Effector memory CD8-positive, alpha-beta T cell (primary cell): Measurements from ENCODE around the gene CIDEA.

Source experiments
- ATAC-seq: fragments of 150-1000 bp; cut with Tn5 transposase; replicated peaks from 2 replicates; pipeline ENCODE4 v1.10.0; 2021; ENCODE audit warnings: mild to moderate bottlenecking, moderate library complexity
- DNase-seq, 3 experiments: peaks; one replicate each; pipeline ENCODE4 v3.0.0; 2021
- H3K27ac Mint-ChIP-seq, 2 donors: one replicate each; pipeline ENCODE4 v1.8.0; 2022; ENCODE audit warnings: mild to moderate bottlenecking in 2 of 2, mixed read lengths in 2 of 2, moderate library complexity in 2 of 2
- H3K27me3 Mint-ChIP-seq, 2 donors: one replicate each; pipeline ENCODE4 v1.8.0; 2022; ENCODE audit warnings: mixed read lengths in 2 of 2
- H3K36me3 Mint-ChIP-seq: one replicate; pipeline ENCODE4 v1.8.0; 2022; ENCODE audit warnings: mild to moderate bottlenecking, moderate library complexity, mixed read lengths; ENCODE audit not compliant: insufficient read depth
- H3K4me1 Mint-ChIP-seq, 2 donors: one replicate each; pipeline ENCODE4 v1.8.0; 2022; ENCODE audit warnings: low read depth in 2 of 2, mixed read lengths in 2 of 2
- H3K4me3 Mint-ChIP-seq, 2 donors: one replicate each; pipeline ENCODE4 v1.8.0; 2022; ENCODE audit warnings: mild to moderate bottlenecking in 2 of 2, mixed read lengths in 2 of 2, moderate library complexity in 2 of 2
- H3K9me3 Mint-ChIP-seq, 2 donors: one replicate each; pipeline ENCODE4 v1.8.0; 2022; ENCODE audit warnings: mixed read lengths in 2 of 2

Gene CIDEA

DNA sequence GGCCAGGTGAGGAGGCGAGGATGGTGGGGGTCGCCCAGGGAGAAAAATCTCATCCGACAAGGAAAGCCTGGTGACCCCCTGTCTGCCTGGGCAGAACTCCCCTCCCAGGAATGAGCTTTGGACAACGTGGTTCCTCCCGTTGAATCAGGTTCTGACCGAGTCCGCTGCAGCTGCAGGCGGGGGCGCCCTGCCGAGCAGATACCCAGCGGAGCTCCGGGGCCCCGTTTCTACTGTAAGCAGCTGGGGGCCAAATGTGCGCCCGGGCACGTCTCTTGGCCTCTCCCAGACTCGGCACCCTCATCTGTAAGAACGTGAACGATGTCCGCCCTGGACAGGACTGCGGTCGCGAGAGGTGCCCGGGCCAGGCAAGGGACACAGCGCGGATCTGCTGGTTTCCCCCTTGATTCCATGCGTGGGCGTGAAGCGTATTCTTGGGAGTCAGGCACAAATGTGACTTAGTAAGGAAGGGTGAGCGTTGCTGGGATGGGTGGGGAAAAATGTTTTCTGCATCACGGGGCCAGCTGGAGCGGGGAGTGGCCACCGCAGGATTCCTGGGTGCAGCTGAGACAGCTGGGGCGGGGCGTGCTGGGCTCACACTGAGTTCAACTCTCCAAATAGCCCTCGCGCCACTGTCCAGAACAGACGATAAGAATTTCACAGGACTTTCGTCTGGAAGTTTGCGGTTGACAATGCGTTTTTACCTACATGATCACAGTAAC is 33.7 kb downstream of the CIDEA start:
- no peak overlapping the region for H3K4me3 Mint-ChIP-seq
- H3K9me3 Mint-ChIP-seq, result no peaks in the 10 kb centered on the region
- peaks cover 38 to 68% of the 10 kb centered on the region in 2 donors for H3K27me3 Mint-ChIP-seq
- DNase-seq (no peak), ATAC-seq (no peak)
- no peak overlapping the region for H3K27ac Mint-ChIP-seq
- H3K4me1 Mint-ChIP-seq, result no peaks in the 10 kb centered on the region
- no peaks in the 10 kb centered on the region for H3K36me3 Mint-ChIP-seq

- ATAC-seq (no peak), DNase-seq (no peak)
- Mint-ChIP-seq H3K27ac (no peak overlapping the region), H3K36me3 (no peaks in the 10 kb centered on the region), H3K9me3 (no peaks in the 10 kb centered on the region), H3K4me1 (no peaks in the 10 kb centered on the region), H3K4me3 (no peak overlapping the region), H3K27me3 (peaks cover 38 to 64% of the 10 kb centered on the region in 2 donors)
These were observed 34.2 kb downstream of the CIDEA start for GRCh38 chr18:12288403-12288755.

GRCh38 chr18:12290086-12290485 is 35.9 kb downstream of the CIDEA start:
- no peak for ATAC-seq
- Mint-ChIP-seq H3K4me1 (no peaks in the 10 kb centered on the region), H3K36me3 (no peaks in the 10 kb centered on the region), H3K27ac (no peak overlapping the region), H3K9me3 (no peaks in the 10 kb centered on the region), H3K27me3 (peaks cover 38 to 60% of the 10 kb centered on the region in 2 donors), H3K4me3 (no peak overlapping the region)
- no peak for DNase-seq

DNA sequence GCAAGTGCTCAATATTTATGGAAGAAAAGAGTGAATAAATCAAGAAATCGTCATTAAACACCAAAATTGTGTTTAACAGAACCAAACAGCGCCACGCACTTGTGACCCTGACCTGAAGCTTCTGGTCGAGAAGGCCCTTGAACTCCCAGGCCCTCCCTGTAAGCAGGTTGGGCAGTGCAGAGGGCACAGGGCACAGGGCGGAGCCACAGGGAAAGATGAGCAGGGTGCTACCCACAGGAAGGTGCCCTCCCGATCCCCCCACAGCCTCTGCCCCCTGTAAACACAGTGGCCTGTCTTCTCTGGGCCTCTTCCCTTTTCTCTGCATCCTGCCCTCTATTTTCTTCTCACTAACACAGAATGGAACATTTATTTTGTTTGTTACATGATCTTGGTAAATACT is 37.0 kb downstream of the CIDEA start:
- Mint-ChIP-seq H3K4me1 (no peaks in the 10 kb centered on the region), H3K9me3 (no peaks in the 10 kb centered on the region), H3K27ac (no peak overlapping the region), H3K36me3 (no peaks in the 10 kb centered on the region), H3K4me3 (no peak overlapping the region), H3K27me3 (peaks cover 38 to 65% of the 10 kb centered on the region in 2 donors)
- DNase-seq (no peak), ATAC-seq (no peak)

DNA sequence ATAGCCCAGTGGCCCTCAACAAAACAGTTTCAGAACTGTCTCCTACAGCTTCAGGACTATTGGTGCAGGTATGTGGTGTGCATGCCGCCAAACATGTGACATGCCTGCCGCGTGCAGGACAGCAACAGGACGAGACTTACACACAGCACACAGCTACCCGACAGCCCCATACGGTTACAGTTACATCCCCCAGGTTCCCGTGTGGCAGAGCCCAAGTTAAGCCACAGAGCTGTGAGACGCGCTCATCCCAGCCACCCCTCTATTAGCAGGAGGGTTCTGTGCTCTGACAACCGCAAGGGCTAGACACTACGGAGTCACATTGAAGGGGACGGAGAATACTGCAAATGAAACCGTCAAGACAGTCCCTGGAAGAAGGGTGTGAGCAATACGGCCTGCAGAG is 37.5 kb downstream of the CIDEA start:
- no peaks in the 10 kb centered on the region for H3K36me3 Mint-ChIP-seq
- no peaks in the 10 kb centered on the region for H3K9me3 Mint-ChIP-seq
- H3K27me3 Mint-ChIP-seq, result peaks cover 38 to 70% of the 10 kb centered on the region in 2 donors
- H3K4me1 Mint-ChIP-seq, result no peaks in the 10 kb centered on the region
- H3K27ac Mint-ChIP-seq, result no peak overlapping the region
- ATAC-seq, result no peak
- no peak for DNase-seq
- H3K4me3 Mint-ChIP-seq, result no peak overlapping the region

DNA sequence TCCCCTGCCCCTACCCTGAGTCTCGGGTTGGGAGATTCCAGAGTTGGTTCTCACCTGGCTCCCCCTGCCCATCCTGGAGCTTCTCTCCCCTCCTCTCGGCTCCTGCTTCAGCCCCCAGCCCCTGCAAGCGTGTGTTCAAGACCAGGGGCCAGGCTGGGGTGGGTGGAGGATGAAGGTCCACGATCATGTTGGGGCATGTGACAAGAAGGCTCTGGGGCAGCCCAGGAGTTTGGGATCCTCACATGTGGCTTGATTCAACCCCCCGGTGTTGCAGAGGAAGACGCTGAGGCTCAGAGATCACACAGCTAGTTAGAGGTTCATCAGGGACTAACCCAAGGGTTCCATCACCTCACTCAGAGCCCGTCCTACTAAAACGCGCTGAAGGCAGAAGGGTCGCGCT is 39.7 kb downstream of the CIDEA start:
- Mint-ChIP-seq H3K4me3 (no peak overlapping the region), H3K27ac (no peak overlapping the region), H3K36me3 (no peaks in the 10 kb centered on the region), H3K27me3 (peaks cover 25 to 56% of the 10 kb centered on the region in 2 donors), H3K9me3 (no peaks in the 10 kb centered on the region), H3K4me1 (no peaks in the 10 kb centered on the region)
- ATAC-seq (no peak), DNase-seq (no peak)

GRCh38 chr18:12295389-12296086 is 41.4 kb downstream of the CIDEA start:
- no peaks in the 10 kb centered on the region for H3K9me3 Mint-ChIP-seq
- DNase-seq (no peak), ATAC-seq (no peak)
- no peaks in the 10 kb centered on the region for H3K36me3 Mint-ChIP-seq
- H3K27me3 Mint-ChIP-seq, result peaks cover 18 to 46% of the 10 kb centered on the region in 2 donors
- no peak overlapping the region for H3K4me3 Mint-ChIP-seq
- no peaks in the 10 kb centered on the region for H3K4me1 Mint-ChIP-seq
- H3K27ac Mint-ChIP-seq, result no peak overlapping the region

DNA sequence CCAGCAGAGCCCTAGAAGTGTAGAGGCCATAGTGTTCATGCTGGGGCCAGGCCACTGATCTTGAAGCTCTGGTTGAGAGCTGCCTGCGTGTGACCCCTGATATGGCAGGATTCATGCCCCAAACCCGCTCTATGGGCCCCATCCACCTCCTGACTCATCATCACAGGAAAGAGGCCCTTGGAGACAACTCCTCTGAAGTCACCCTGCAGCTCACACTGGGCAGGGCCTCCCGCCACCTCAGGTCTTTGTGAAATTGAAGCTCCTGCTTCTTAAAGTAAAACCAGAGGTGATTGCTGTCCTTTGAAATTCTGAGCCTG is 41.9 kb downstream of the CIDEA start:
- Mint-ChIP-seq H3K27me3 (peaks cover 23 to 50% of the 10 kb centered on the region in 2 donors), H3K4me1 (no peaks in the 10 kb centered on the region), H3K4me3 (no peak overlapping the region), H3K27ac (no peak overlapping the region), H3K36me3 (no peaks in the 10 kb centered on the region), H3K9me3 (no peaks in the 10 kb centered on the region)
- no peak for ATAC-seq
- no peak for DNase-seq

GRCh38 chr18:12296457-12296856 is 42.3 kb downstream of the CIDEA start:
- no peak overlapping the region for H3K27ac Mint-ChIP-seq
- DNase-seq (no peak), ATAC-seq (no peak)
- H3K27me3 Mint-ChIP-seq, result peaks cover 19 to 50% of the 10 kb centered on the region in 2 donors
- no peak overlapping the region for H3K4me3 Mint-ChIP-seq
- H3K36me3 Mint-ChIP-seq, result no peaks in the 10 kb centered on the region
- H3K9me3 Mint-ChIP-seq, result no peaks in the 10 kb centered on the region
- no peaks in the 10 kb centered on the region for H3K4me1 Mint-ChIP-seq

- H3K36me3 Mint-ChIP-seq, result no peaks in the 10 kb centered on the region
- ATAC-seq (no peak), DNase-seq (no peak)
- peaks cover 17 to 51% of the 10 kb centered on the region in 2 donors for H3K27me3 Mint-ChIP-seq
- no peak overlapping the region for H3K27ac Mint-ChIP-seq
- no peaks in the 10 kb centered on the region for H3K4me1 Mint-ChIP-seq
- H3K9me3 Mint-ChIP-seq, result no peaks in the 10 kb centered on the region
- no peak overlapping the region for H3K4me3 Mint-ChIP-seq
These were observed 45.7 kb downstream of the CIDEA start for GRCh38 chr18:12299862-12300261.

GRCh38 chr18:12301263-12302005 is 47.3 kb downstream of the CIDEA start:
- ATAC-seq (no peak), DNase-seq (no peak)
- H3K36me3 Mint-ChIP-seq, result no peaks in the 10 kb centered on the region
- no peak overlapping the region for H3K27ac Mint-ChIP-seq
- H3K4me3 Mint-ChIP-seq, result no peak overlapping the region
- peaks cover 0 to 3% of the 10 kb centered on the region in 2 donors for H3K4me1 Mint-ChIP-seq
- no peaks in the 10 kb centered on the region for H3K9me3 Mint-ChIP-seq
- H3K27me3 Mint-ChIP-seq, result peaks cover 33 to 57% of the 10 kb centered on the region in 2 donors

DNA sequence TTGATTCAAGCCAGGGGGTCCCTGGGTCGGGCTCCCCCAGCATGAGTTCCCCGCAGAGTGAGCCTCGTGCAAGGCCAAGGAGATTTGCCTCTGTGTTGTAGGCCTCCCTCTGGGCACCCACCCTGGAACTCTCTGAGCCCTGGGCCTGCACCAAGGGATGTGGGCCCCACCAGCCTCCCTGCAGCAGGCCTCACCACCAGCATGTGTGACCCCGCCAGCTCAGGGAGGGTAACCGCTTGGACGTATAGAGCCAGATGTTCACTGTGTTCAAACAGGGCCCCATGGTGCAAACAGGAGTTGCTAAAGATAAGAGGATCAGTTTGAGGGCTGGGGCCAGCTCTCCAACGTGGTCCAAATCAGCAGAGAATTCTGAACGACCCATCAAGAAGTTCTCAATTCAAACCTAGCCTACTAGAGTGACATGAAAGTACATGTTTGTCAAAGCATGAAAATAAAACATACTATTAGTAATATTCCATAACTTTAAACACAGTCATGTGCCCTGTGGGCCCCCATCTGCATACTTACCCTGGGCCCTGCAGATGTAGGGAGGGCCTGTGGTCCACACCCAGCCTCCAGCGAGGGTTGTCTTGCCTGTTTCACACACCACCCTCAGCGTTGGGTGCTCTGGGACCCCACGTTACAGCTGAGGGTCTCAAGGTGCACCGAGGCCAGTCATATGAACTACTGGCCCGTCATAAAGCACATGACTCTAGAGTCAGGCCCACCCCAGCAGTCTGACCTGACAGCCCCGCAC is 48.4 kb downstream of the CIDEA start:
- H3K27ac Mint-ChIP-seq, result no peak overlapping the region
- ATAC-seq (no peak), DNase-seq (no peak)
- H3K9me3 Mint-ChIP-seq, result no peaks in the 10 kb centered on the region
- H3K36me3 Mint-ChIP-seq, result no peaks in the 10 kb centered on the region
- peaks cover 6 to 10% of the 10 kb centered on the region in 2 donors for H3K4me1 Mint-ChIP-seq
- H3K4me3 Mint-ChIP-seq, result no peak overlapping the region
- peaks cover 43 to 62% of the 10 kb centered on the region in 2 donors for H3K27me3 Mint-ChIP-seq

GRCh38 chr18:12304351-12305210 is 50.4 kb downstream of the CIDEA start:
- no peak for ATAC-seq
- H3K9me3 Mint-ChIP-seq, result no peaks in the 10 kb centered on the region
- peaks cover 48 to 68% of the 10 kb centered on the region in 2 donors for H3K27me3 Mint-ChIP-seq
- no peaks in the 10 kb centered on the region for H3K36me3 Mint-ChIP-seq
- H3K27ac Mint-ChIP-seq, result no peak overlapping the region
- H3K4me3 Mint-ChIP-seq, result no peak overlapping the region
- H3K4me1 Mint-ChIP-seq, result peaks cover 9 to 10% of the 10 kb centered on the region in 2 donors
- DNase-seq, result no peak
